Measurements from ENCODE around the gene AURKA.

The AURKA gene

GRCh38 chr20:56392132-56392880, at the start of gene AURKA, which contains the start of gene CSTF1:
Gene AURKA (minus strand): TSS chr20:56392215. CDS start chr20:56388197, 4,018 bp downstream.
Gene CSTF1 (plus strand): TSS chr20:56392645. CDS start chr20:56395553, 2,908 bp downstream.
- peak; percentile 98 for DNase-seq (ENCODE audit: low read depth)

GRCh38 chr20:56440346-56441007, 48.5 kb upstream of the AURKA start:
- no peak for DNase-seq (ENCODE audit: low read depth)
- H3K4me3 ChIP-seq (ENCODE audit: low read depth, low read length): no peak overlapping the region

More at GRCh38 chr20:56392132-56392880, at the start of gene AURKA, which contains the start of gene CSTF1:
- peak within 1 kb of the TSS; percentile 98 for H3K4me3 ChIP-seq (ENCODE audit: low read depth, low read length)

GRCh38 chr20:56439771-56440291, 47.8 kb upstream of the AURKA start:
- H3K4me3 ChIP-seq (ENCODE audit: low read depth, low read length): no peak overlapping the region
- DNase-seq (ENCODE audit: low read depth): peak; percentile 97

- no peak for DNase-seq (ENCODE audit: low read depth)
- H3K4me3 ChIP-seq (ENCODE audit: low read depth, low read length): no peak overlapping the region
Measured at GRCh38 chr20:56438284-56438683, 46.3 kb upstream of the AURKA start.

- H3K4me3 ChIP-seq (ENCODE audit: low read depth, low read length): no peak overlapping the region
- no peak for DNase-seq (ENCODE audit: low read depth)
Measured at GRCh38 chr20:56437196-56437960, 45.4 kb upstream of the AURKA start.

GRCh38 chr20:56433880-56434255, 41.9 kb upstream of the AURKA start:
- H3K4me3 ChIP-seq (ENCODE audit: low read depth, low read length): no peak overlapping the region
- DNase-seq (ENCODE audit: low read depth): peak; percentile 73

GRCh38 chr20:56433221-56433879, 41.3 kb upstream of the AURKA start:
- no peak for DNase-seq (ENCODE audit: low read depth)
- H3K4me3 ChIP-seq (ENCODE audit: low read depth, low read length): no peak overlapping the region

GRCh38 chr20:56431471-56431870, 39.5 kb upstream of the AURKA start:
- H3K4me3 ChIP-seq (ENCODE audit: low read depth, low read length): no peak overlapping the region
- peak; percentile 30 for DNase-seq (ENCODE audit: low read depth)

- no peak overlapping the region for H3K4me3 ChIP-seq (ENCODE audit: low read depth, low read length)
- no peak for DNase-seq (ENCODE audit: low read depth)
Measured at GRCh38 chr20:56430957-56431356, 38.9 kb upstream of the AURKA start.

GRCh38 chr20:56430461-56430860, 38.4 kb upstream of the AURKA start:
- no peak for DNase-seq (ENCODE audit: low read depth)
- no peak overlapping the region for H3K4me3 ChIP-seq (ENCODE audit: low read depth, low read length)

- no peak overlapping the region for H3K4me3 ChIP-seq (ENCODE audit: low read depth, low read length)
- DNase-seq (ENCODE audit: low read depth): no peak
Measured at GRCh38 chr20:56429941-56430340, 37.9 kb upstream of the AURKA start.

- no peak overlapping the region for H3K4me3 ChIP-seq (ENCODE audit: low read depth, low read length)
- DNase-seq (ENCODE audit: low read depth): no peak
Measured at GRCh38 chr20:56429502-56429901, 37.5 kb upstream of the AURKA start.

- H3K4me3 ChIP-seq (ENCODE audit: low read depth, low read length): no peak overlapping the region
- no peak for DNase-seq (ENCODE audit: low read depth)
Measured at GRCh38 chr20:56428881-56429280, 36.9 kb upstream of the AURKA start.

- H3K4me3 ChIP-seq (ENCODE audit: low read depth, low read length): no peak overlapping the region
- no peak for DNase-seq (ENCODE audit: low read depth)
Measured at GRCh38 chr20:56428410-56428809, 36.4 kb upstream of the AURKA start.

GRCh38 chr20:56427797-56428196, 35.8 kb upstream of the AURKA start:
- no peak overlapping the region for H3K4me3 ChIP-seq (ENCODE audit: low read depth, low read length)
- DNase-seq (ENCODE audit: low read depth): no peak

- no peak overlapping the region for H3K4me3 ChIP-seq (ENCODE audit: low read depth, low read length)
- DNase-seq (ENCODE audit: low read depth): no peak
Measured at GRCh38 chr20:56426926-56427325, 34.9 kb upstream of the AURKA start.

- no peak overlapping the region for H3K4me3 ChIP-seq (ENCODE audit: low read depth, low read length)
- DNase-seq (ENCODE audit: low read depth): no peak
Measured at GRCh38 chr20:56426026-56426425, 34.0 kb upstream of the AURKA start.

GRCh38 chr20:56424931-56425330, 32.9 kb upstream of the AURKA start:
- no peak overlapping the region for H3K4me3 ChIP-seq (ENCODE audit: low read depth, low read length)
- DNase-seq (ENCODE audit: low read depth): no peak

GRCh38 chr20:56423886-56424285, 31.9 kb upstream of the AURKA start:
- no peak overlapping the region for H3K4me3 ChIP-seq (ENCODE audit: low read depth, low read length)
- DNase-seq (ENCODE audit: low read depth): no peak

Data from skeletal muscle cell (primary cell).